Stimulated activated naive B cell treated with anti-CD40 and anti-IgM and Interleukin-4, amounts not matched to agents 10 μg/mL and 1 μg/mL and 100 μg/mL, for 72 hours (primary cell): Measurements from ENCODE around the gene SEMA4D.
"Not testable (repeated sequence)": the region's sequence is repeated elsewhere in the genome, so short reads cannot be mapped to it uniquely, and the experiment has no call there.

ENCODE experiments used
- ATAC-seq, 2 donors: fragments of 150-1000 bp; cut with Tn5 transposase; replicated peaks; 2 replicates each; pipeline ENCODE4 v1.10.0; 2021; ENCODE audit warnings: moderate library complexity in 1 of 2
- DNase-seq: peaks from one replicate; pipeline ENCODE4 v3.0.0; 2021
- H3K27ac Mint-ChIP-seq: one replicate; pipeline ENCODE4 v1.8.0; 2022; ENCODE audit warnings: mild to moderate bottlenecking, mixed read lengths
- H3K27me3 Mint-ChIP-seq, 2 donors: one replicate each; pipeline ENCODE4 v1.8.0; 2022; ENCODE audit warnings: mixed read lengths in 2 of 2
- H3K36me3 Mint-ChIP-seq, 2 donors: one replicate each; pipeline ENCODE4 v1.8.0; 2022; ENCODE audit warnings: mixed read lengths in 2 of 2, mild to moderate bottlenecking in 1 of 2
- H3K4me1 Mint-ChIP-seq, 2 donors: one replicate each; pipeline ENCODE4 v1.8.0; 2022; ENCODE audit warnings: mixed read lengths in 2 of 2, mild to moderate bottlenecking in 1 of 2
- H3K4me3 Mint-ChIP-seq, 2 donors: one replicate each; pipeline ENCODE4 v1.8.0; 2022; ENCODE audit warnings: mild to moderate bottlenecking in 2 of 2, mixed read lengths in 2 of 2, moderate library complexity in 1 of 2
- H3K9me3 Mint-ChIP-seq, 2 donors: one replicate each; pipeline ENCODE4 v1.8.0; 2022; ENCODE audit warnings: mixed read lengths in 2 of 2, mild to moderate bottlenecking in 1 of 2

Gene SEMA4D

DNA sequence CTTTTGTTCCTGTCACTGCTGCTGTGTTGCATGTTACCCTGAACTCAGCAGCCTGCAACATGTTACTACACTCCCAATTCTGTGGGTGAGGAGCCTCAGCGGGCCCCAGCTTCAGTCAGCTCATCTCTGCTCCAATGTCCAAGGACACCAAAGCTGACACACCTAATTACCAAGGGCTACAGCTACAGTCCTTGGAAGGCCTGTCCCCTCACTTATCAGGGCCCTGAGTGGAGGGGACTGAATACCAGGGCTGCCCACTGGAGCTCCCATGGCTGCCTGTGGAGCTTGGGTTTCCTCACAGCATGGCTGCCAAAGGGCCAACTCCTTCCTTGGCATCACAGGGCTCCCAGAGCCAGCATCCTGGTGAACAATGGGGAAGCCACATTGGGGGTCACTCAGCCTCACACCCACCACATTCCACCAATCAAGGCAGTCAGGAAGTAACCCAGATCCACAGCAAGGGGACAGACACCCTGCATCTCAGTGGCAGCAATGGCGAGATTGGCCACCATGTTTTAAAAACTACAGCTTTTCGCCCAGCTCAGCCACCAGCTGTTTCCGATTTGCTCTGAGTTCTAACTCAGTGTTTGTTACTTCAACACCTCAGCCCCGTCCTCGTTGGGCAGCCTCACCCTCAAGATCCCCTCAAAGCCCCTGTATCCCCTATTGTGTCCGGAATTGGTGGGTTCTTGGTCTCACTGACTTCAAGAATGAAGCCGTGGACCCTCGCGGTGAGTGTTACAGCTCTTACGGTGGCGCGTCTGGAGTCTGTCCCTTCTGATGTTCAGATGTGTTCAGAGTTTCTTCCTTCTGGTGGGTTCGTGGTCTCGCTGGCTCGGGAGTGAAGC is 18.9 kb downstream of the SEMA4D start:
- H3K27me3 Mint-ChIP-seq = no peaks in the 10 kb centered on the region
- peaks cover 29 to 51% of the 10 kb centered on the region in 2 donors for H3K36me3 Mint-ChIP-seq
- ATAC-seq (no peak), DNase-seq (no peak)
- H3K9me3 Mint-ChIP-seq = peaks cover 0 to 2% of the 10 kb centered on the region in 2 donors
- peak overlapping the region; percentile 35 to 48 for H3K4me3 Mint-ChIP-seq
- peak overlapping the region; percentile 71 for H3K27ac Mint-ChIP-seq
- H3K4me1 Mint-ChIP-seq = peaks cover 60 to 83% of the 10 kb centered on the region in 2 donors

GRCh38 chr9:89477811-89478630 is 19.9 kb downstream of the SEMA4D start:
- Mint-ChIP-seq H3K27ac (peak overlapping the region; percentile 90), H3K4me1 (peaks cover 58 to 79% of the 10 kb centered on the region in 2 donors), H3K9me3 (peaks cover 0 to 2% of the 10 kb centered on the region in 2 donors), H3K4me3 (peak overlapping the region; percentile 69 to 71), H3K36me3 (peaks cover 35 to 57% of the 10 kb centered on the region in 2 donors), H3K27me3 (no peaks in the 10 kb centered on the region)
- DNase-seq = no peak
- peak; percentile 63 to 66 for ATAC-seq

- peak; percentile 76 to 84 for ATAC-seq
- no peaks in the 10 kb centered on the region for H3K27me3 Mint-ChIP-seq
- peaks cover 0 to 2% of the 10 kb centered on the region in 2 donors for H3K9me3 Mint-ChIP-seq
- peaks cover 39 to 60% of the 10 kb centered on the region in 2 donors for H3K36me3 Mint-ChIP-seq
- peak overlapping the region; percentile 69 to 71 for H3K4me3 Mint-ChIP-seq
- DNase-seq = no peak
- H3K27ac Mint-ChIP-seq = peak overlapping the region; percentile 90
- peaks cover 55 to 78% of the 10 kb centered on the region in 2 donors for H3K4me1 Mint-ChIP-seq
These were observed 20.5 kb downstream of the SEMA4D start for GRCh38 chr9:89477384-89477783.

GRCh38 chr9:89476546-89476945 is 21.4 kb downstream of the SEMA4D start:
- Mint-ChIP-seq H3K9me3 (peaks cover 0 to 2% of the 10 kb centered on the region in 2 donors), H3K4me1 (peaks cover 52 to 76% of the 10 kb centered on the region in 2 donors), H3K4me3 (no peak overlapping the region), H3K27me3 (no peaks in the 10 kb centered on the region), H3K36me3 (peaks cover 45 to 57% of the 10 kb centered on the region in 2 donors), H3K27ac (no peak overlapping the region)
- ATAC-seq = no peak
- no peak for DNase-seq

DNA sequence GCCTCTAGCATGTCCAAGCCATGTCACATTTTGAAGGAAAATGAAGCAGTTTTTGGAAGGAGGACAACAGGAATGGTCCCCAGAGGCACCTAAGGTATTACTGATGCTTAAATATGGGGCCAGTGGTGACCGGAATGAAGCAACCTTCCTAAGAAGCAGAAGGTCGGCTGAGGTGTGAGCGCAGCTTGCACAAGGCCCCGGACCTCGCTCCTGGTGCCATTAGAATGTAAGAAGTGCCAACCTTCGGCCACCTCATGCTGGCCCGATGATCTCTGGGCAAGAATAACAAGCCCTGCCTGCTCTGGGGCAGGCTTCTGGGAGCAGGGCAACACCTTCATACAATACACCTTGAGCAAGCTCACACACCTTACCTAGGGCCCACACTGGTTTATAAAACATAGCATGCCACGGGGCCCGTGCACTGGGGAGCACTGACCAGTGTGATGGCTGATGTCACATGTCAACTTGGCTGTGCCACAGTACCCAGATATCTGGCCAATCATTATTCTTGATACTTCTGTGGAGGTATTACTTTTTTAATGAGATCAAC is 21.9 kb downstream of the SEMA4D start:
- no peak overlapping the region for H3K27ac Mint-ChIP-seq
- H3K36me3 Mint-ChIP-seq = peaks cover 45 to 56% of the 10 kb centered on the region in 2 donors
- peaks cover 49 to 76% of the 10 kb centered on the region in 2 donors for H3K4me1 Mint-ChIP-seq
- DNase-seq = no peak
- peaks cover 0 to 2% of the 10 kb centered on the region in 2 donors for H3K9me3 Mint-ChIP-seq
- no peaks in the 10 kb centered on the region for H3K27me3 Mint-ChIP-seq
- H3K4me3 Mint-ChIP-seq = no peak overlapping the region
- ATAC-seq = no peak

- H3K36me3 Mint-ChIP-seq = peaks cover 52 to 58% of the 10 kb centered on the region in 2 donors
- peaks cover 54 to 82% of the 10 kb centered on the region in 2 donors for H3K4me1 Mint-ChIP-seq
- no peak overlapping the region for H3K27ac Mint-ChIP-seq
- no peak overlapping the region for H3K4me3 Mint-ChIP-seq
- DNase-seq = no peak
- no peaks in the 10 kb centered on the region for H3K27me3 Mint-ChIP-seq
- peaks cover 0 to 2% of the 10 kb centered on the region in 2 donors for H3K9me3 Mint-ChIP-seq
- no peak for ATAC-seq
These were observed 23.0 kb downstream of the SEMA4D start for GRCh38 chr9:89474939-89475338.

DNA sequence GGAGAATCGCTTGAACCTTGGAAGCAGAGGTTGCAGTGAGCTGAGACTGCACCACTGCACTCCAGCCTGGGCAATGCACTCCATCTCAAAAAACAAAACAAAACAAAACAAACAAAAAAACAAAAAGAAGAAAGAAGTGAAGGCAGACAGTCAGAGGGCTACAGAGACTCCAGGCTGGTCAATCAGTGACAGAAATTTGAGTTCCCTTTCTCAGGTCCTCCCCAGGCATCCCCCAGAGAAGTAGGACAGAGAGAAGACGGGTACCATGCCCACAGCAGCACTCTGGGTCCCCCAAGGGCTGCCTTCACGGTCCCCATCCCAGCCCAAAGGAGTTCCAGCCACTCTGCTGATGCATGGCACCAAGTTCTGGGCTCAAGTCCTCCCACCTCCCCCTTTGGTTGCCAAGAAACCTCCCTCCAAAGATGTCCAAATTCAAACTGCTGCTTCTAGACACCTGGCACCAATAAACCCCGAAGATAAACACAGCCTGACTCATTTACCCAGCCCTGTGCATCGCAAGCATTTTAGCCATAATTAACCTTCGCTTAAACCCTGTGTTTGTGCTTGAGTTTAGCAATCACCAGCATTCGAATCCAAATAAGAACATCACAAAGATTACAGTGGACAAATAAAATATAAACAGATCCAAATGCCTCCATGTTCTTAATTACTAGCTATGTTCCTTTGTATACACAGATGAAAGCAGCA is 24.0 kb downstream of the SEMA4D start:
- Mint-ChIP-seq H3K27me3 (no peaks in the 10 kb centered on the region), H3K36me3 (peaks cover 52 to 60% of the 10 kb centered on the region in 2 donors), H3K27ac (peak overlapping the region; percentile 37), H3K4me1 (peaks cover 58 to 85% of the 10 kb centered on the region in 2 donors), H3K4me3 (no peak overlapping the region), H3K9me3 (no peaks in the 10 kb centered on the region)
- peak; percentile 28 to 46 for ATAC-seq
- DNase-seq = no peak

DNA sequence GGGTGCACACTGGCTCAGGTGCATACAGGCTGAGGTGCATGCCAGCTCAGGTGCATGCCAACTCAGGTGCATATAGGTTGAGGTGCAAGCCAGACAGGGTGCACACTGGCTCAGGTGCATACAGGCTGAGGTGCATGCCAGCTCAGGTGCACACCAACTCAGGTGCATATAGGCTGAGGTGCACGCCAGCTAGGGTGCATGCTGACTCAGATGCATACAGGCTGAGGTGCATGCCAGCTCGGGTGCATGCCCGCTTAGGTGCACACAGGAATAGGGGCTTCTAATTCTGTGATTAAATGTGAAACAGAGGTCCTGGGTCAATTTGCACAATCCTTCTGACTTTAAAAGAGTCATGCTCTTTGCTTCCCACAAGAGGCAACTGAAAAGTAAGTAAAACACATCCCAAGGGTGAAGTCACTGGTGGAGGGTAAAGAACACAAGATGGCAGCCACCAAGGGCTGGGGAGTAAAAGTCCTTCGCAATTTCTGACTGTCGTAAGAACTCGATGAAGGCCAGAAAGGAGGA is 26.1 kb downstream of the SEMA4D start:
- Mint-ChIP-seq H3K4me1 (peaks cover 55 to 85% of the 10 kb centered on the region in 2 donors), H3K36me3 (peaks cover 48 to 56% of the 10 kb centered on the region in 2 donors)
- DNase-seq, H3K4me3 Mint-ChIP-seq, H3K27me3 Mint-ChIP-seq, ATAC-seq, H3K9me3 Mint-ChIP-seq, H3K27ac Mint-ChIP-seq: not testable (repeated sequence)

DNA sequence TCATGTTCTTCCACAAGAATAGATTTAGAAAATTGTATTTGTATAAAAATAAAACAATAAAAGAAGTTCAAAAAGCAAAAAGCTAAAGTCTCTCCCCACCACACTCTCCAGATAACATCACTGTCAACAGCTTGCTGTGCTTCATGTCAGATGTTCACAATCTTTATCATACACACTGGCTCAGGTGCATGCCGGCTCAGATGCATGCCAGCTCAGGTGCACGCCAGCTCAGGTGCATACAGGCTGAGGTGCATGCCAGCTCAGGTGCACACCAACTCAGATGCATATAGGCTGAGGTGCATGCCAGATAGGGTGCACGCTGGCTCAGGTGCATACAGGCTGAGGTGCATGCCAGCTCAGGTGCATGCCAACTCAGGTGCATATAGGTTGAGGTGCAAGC is 26.5 kb downstream of the SEMA4D start:
- no peak overlapping the region for H3K27ac Mint-ChIP-seq
- DNase-seq (no peak), ATAC-seq (no peak)
- no peaks in the 10 kb centered on the region for H3K9me3 Mint-ChIP-seq
- peaks cover 50 to 59% of the 10 kb centered on the region in 2 donors for H3K36me3 Mint-ChIP-seq
- H3K27me3 Mint-ChIP-seq = no peaks in the 10 kb centered on the region
- H3K4me1 Mint-ChIP-seq = peaks cover 56 to 85% of the 10 kb centered on the region in 2 donors
- H3K4me3 Mint-ChIP-seq = no peak overlapping the region

DNA sequence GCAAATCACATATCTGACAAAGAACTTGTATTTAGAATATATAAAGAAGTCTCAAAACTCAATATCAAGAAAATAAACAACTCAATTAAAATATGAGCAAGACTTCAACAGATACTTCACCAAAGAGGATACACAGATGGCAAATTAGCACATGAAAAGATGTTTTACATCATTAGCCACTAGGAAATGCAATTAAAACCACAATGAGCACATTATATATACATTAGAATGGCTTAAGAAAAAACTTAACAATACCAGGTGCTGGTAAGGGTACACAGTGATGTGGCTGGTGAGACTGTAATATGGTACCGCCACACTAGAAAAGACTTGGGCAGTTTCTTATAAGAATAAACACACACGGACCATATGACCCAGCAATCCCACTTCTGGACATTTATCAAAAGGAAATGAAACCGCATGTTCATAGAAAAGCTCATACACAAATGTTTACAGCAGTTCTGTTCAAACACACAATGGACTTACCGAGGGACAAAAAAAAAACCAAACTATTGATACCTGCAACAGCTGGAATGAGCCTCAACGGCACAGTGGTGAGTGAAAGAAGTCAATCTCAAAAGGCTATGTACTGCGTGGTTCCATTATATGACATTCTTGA is 27.6 kb downstream of the SEMA4D start:
- Mint-ChIP-seq H3K4me1 (peaks cover 62 to 85% of the 10 kb centered on the region in 2 donors), H3K36me3 (peaks cover 51 to 64% of the 10 kb centered on the region in 2 donors), H3K9me3 (no peaks in the 10 kb centered on the region), H3K27me3 (no peaks in the 10 kb centered on the region), H3K4me3 (peak overlapping the region in 1 of 2 donors; percentile 11), H3K27ac (no peak overlapping the region)
- DNase-seq = no peak
- ATAC-seq = no peak

DNA sequence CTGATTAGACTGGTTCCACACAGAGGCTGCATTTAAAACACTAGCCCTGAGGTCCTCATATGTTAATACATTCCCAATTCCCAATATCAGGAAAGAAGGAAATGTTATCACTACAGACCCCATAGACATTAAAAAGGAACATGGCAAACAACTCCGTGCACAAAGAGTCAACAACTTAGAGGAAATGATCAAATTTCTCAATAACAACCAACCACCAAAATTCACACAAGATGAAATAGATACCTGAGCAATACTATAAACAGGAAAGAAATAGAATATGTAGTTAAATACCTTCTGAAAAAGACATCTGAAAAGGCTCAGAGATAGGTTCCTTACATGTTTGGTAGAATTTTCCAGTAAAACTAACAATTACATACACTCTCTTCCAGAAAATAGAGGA is 28.9 kb downstream of the SEMA4D start:
- Mint-ChIP-seq H3K36me3 (peaks cover 55 to 66% of the 10 kb centered on the region in 2 donors), H3K9me3 (no peaks in the 10 kb centered on the region), H3K27ac (no peak overlapping the region), H3K27me3 (no peaks in the 10 kb centered on the region), H3K4me3 (no peak overlapping the region), H3K4me1 (peaks cover 72 to 93% of the 10 kb centered on the region in 2 donors)
- ATAC-seq = no peak
- DNase-seq = no peak

GRCh38 chr9:89468281-89468960 is 29.5 kb downstream of the SEMA4D start:
- H3K9me3 Mint-ChIP-seq = no peaks in the 10 kb centered on the region
- H3K27me3 Mint-ChIP-seq = no peaks in the 10 kb centered on the region
- ATAC-seq (no peak), DNase-seq (no peak)
- H3K4me3 Mint-ChIP-seq = peak overlapping the region in 1 of 2 donors; percentile 46
- peak overlapping the region; percentile 75 for H3K27ac Mint-ChIP-seq
- peaks cover 52 to 64% of the 10 kb centered on the region in 2 donors for H3K36me3 Mint-ChIP-seq
- peaks cover 73 to 93% of the 10 kb centered on the region in 2 donors for H3K4me1 Mint-ChIP-seq

- Mint-ChIP-seq H3K27me3 (no peaks in the 10 kb centered on the region), H3K4me1 (peaks cover 77 to 98% of the 10 kb centered on the region in 2 donors), H3K4me3 (peak overlapping the region; percentile 39 to 56), H3K36me3 (peaks cover 51 to 67% of the 10 kb centered on the region in 2 donors), H3K27ac (peak overlapping the region; percentile 91), H3K9me3 (no peaks in the 10 kb centered on the region)
- DNase-seq (no peak), ATAC-seq (no peak)
These were observed 30.7 kb downstream of the SEMA4D start for GRCh38 chr9:89467278-89467625.
